ENCODE measurements around the gene CYP4X1.
A peak's percentile ranks its signal among the peaks of the same experiment; 100 is the strongest.
"Not testable (repeated sequence)": the region's sequence is repeated elsewhere in the genome, so short reads cannot be mapped to it uniquely, and the experiment has no call there.

The CYP4X1 gene

GRCh38 chr1:47089356-47089755, 65.9 kb downstream of the CYP4X1 start:
- DNase-seq, result peak in 1 of 2 donors; percentile 39

DNA sequence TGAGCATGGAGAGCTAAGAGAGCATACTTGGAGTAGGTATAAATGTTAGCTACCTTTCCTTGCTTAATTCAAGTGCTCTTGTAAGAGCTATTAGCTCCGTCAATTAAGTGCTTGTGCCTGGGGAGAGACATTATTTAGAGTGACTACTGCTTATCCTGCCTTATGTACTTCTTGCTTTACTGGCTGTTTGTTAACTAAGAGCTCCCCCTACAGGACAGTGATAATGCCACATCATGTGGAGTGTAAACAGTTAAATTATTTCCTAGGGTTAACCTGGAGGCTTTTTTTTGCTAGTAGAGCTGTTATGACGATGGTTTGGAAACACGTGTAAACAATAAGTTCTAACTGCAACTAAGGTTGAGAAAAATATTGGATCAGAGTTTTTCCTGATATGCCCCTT, 68.0 kb downstream of the CYP4X1 start:
- not testable (repeated sequence) for DNase-seq

Measured in CD4-positive, alpha-beta T cell treated with Interleukin-1 beta for 1 hour (primary cell).